PC-9 (cell line): ENCODE measurements around the gene CPVL. TPM values are rescaled to one million over a fixed set of nuclear protein-coding genes. Genes with fewer than 3 reads are reported as not detected.

ENCODE experiments used
- BruUV-seq: library from RNA; stranded (reverse); fragments of 400-500 nt; replicated peaks from 2 replicates; lab custom pipeline; 2021; lab: Mats Ljungman, UMichigan
- CTCF ChIA-PET: fragments of 300-600 bp; sonication (Branson Sonifier 250); formaldehyde crosslinking; loops from one replicate; lab custom pipeline; 2022; ENCODE audit warnings: antibody characterized with exemption; lab: Charles Lee
- POLR2A ChIA-PET: fragments of 300-600 bp; sonication (Branson Sonifier 250); formaldehyde crosslinking; loops from one replicate; lab custom pipeline; 2022; ENCODE audit warnings: antibody characterized with exemption; ENCODE audit not compliant: unreplicated experiment; lab: Charles Lee
- DNase-seq, 2 experiments: peaks; one replicate each; pipeline versions ENCODE4 v3.0.0 to v3.0.0-alpha.2; 2015 to 2022; ENCODE audit warnings: mixed read lengths in 1 of 2
- H2AFZ ChIP-seq: fragments of 200-600 bp; sonication (generic); 2 replicates; pipeline ENCODE4 v1.8.1; 2017; ENCODE audit warnings: antibody characterized with exemption
- H3F3A ChIP-seq: fragments of 200-600 bp; sonication (generic); 2 replicates; pipeline ENCODE4 v1.8.1; 2017; ENCODE audit warnings: antibody characterized with exemption, mild to moderate bottlenecking, low read depth; ENCODE audit not compliant: insufficient read depth
- H3K27ac ChIP-seq: fragments of 200-600 bp; sonication (generic); 2 replicates; pipeline ENCODE4 v1.6.1; 2016; ENCODE audit warnings: mixed run types
- H3K27me3 ChIP-seq: fragments of 200-600 bp; sonication (generic); 2 replicates; pipeline ENCODE4 v1.6.1; 2016; ENCODE audit warnings: low read depth, mixed run types; ENCODE audit not compliant: insufficient read depth
- H3K36me3 ChIP-seq: fragments of 200-600 bp; sonication (generic); 2 replicates; pipeline ENCODE4 v1.6.1; 2016; ENCODE audit warnings: low read depth, mixed run types
- H3K4me1 ChIP-seq: fragments of 200-600 bp; sonication (generic); replicated peaks from 2 replicates; pipeline ENCODE4 v1.6.1; 2016; ENCODE audit warnings: mixed run types; ENCODE audit not compliant: insufficient read depth
- H3K4me2 ChIP-seq: fragments of 200-600 bp; sonication (generic); 2 replicates; pipeline ENCODE4 v1.6.1; 2017; ENCODE audit warnings: mixed run types
- H3K4me3 ChIP-seq: fragments of 200-600 bp; sonication (generic); 2 replicates; pipeline ENCODE4 v1.6.1; 2016; ENCODE audit warnings: mixed run types
- H3K79me2 ChIP-seq: fragments of 200-600 bp; sonication (generic); 2 replicates; pipeline ENCODE4 v1.6.1; 2017; ENCODE audit warnings: low read depth, mixed run types
- H3K9me2 ChIP-seq: fragments of 200-600 bp; sonication (generic); 2 replicates; pipeline ENCODE4 v1.8.1; 2017; ENCODE audit warnings: mild to moderate bottlenecking; ENCODE audit not compliant: insufficient read depth
- H3K9me3 ChIP-seq: fragments of 200-600 bp; sonication (generic); 2 replicates; pipeline ENCODE4 v1.8.1; 2016; ENCODE audit warnings: low read depth; ENCODE audit not compliant: insufficient read depth
- H4K20me1 ChIP-seq: fragments of 200-600 bp; sonication (generic); 2 replicates; pipeline ENCODE4 v1.8.1; 2017; ENCODE audit not compliant: insufficient read depth
- CTCF ChIP-seq: fragments of 200-600 bp; sonication (generic); conservative IDR thresholded peaks from 2 replicates; pipeline ENCODE4 v1.6.1; 2017; ENCODE audit warnings: mixed run types, antibody characterized with exemption, mild to moderate bottlenecking, moderate library complexity
- EZH2 ChIP-seq: fragments of 200-600 bp; sonication (generic); IDR thresholded peaks from 2 replicates; pipeline ENCODE4 v1.8.0; 2017; ENCODE audit warnings: antibody characterized with exemption, low read depth
- intact Hi-C: fragments of 100-400 bp; cut with micrococcal nuclease; formaldehyde crosslinking; loops from one replicate; pipeline ENCODE4 v1.10.0; 2022; ENCODE audit not compliant: unreplicated experiment
- total RNA-seq: library from RNA; stranded (reverse); gene quantifications from 2 replicates; pipeline ENCODE4 v1.2.3, GENCODE V29; 2021

CPVL gene
- total RNA-seq, 1 experiment from 2014 or later, result not detected

DNA sequence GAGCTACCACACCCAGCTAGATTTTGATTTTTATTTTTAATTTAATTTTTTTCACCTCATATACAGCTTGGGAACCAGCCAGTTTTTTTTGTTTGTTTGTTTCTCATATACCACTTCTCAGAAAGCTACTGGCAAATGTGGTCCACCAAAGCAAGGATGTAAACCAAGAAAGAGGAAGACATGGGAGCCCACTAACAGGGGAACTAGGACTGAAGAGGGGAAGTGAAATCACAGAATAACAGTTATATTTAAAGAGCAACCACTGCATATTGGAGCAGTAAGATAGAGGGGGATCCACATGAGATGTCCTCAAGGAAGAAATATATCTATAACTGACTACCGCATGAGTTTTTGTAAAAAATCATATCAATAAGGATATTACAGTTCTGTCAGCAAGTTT, 10.5 kb downstream of the CPVL start:
- H3K79me2 ChIP-seq, result no peaks in the 10 kb centered on the region
- TF ChIP-seq CTCF (no peak), EZH2 (no peak)
- ChIA-PET CTCF (no interaction called here), POLR2A (no interaction called here)
- intact Hi-C loops, result no loop called here
- no peak overlapping the region for H3K4me3 ChIP-seq
- no peak overlapping the region for H2AFZ ChIP-seq
- no peaks in the 10 kb centered on the region for H4K20me1 ChIP-seq
- peaks cover 22% of the 10 kb centered on the region for H3K4me1 ChIP-seq
- H3K27ac ChIP-seq, result no peak overlapping the region
- H3K36me3 ChIP-seq, result no peaks in the 10 kb centered on the region
- peaks cover 10% of the 10 kb centered on the region; the same call in 1 of the 2 replicates for H3K9me3 ChIP-seq
- H3F3A ChIP-seq, result peaks cover 3% of the 10 kb centered on the region; the same call in 1 of the 2 replicates
- H3K27me3 ChIP-seq, result no peaks in the 10 kb centered on the region
- BruUV-seq, result no TSS peak
- no peaks in the 10 kb centered on the region for H3K9me2 ChIP-seq
- H3K4me2 ChIP-seq, result no peak overlapping the region
- no peak for DNase-seq

GRCh38 chr7:29132980-29133379, 13.4 kb downstream of the CPVL start:
- intact Hi-C loops, result no loop called here
- no peak overlapping the region for H3K27ac ChIP-seq
- H3K27me3 ChIP-seq, result no peaks in the 10 kb centered on the region
- ChIA-PET CTCF (no interaction called here), POLR2A (no interaction called here)
- BruUV-seq, result no TSS peak
- no peak overlapping the region for H3K4me2 ChIP-seq
- H3K9me3 ChIP-seq, result peaks cover 5% of the 10 kb centered on the region; the same call in 1 of the 2 replicates
- H3K36me3 ChIP-seq, result no peaks in the 10 kb centered on the region
- no peaks in the 10 kb centered on the region for H4K20me1 ChIP-seq
- no peak overlapping the region for H2AFZ ChIP-seq
- DNase-seq, result no peak
- no peaks in the 10 kb centered on the region for H3K79me2 ChIP-seq
- H3F3A ChIP-seq, result no peaks in the 10 kb centered on the region
- no peak overlapping the region for H3K4me3 ChIP-seq
- no peaks in the 10 kb centered on the region for H3K4me1 ChIP-seq
- H3K9me2 ChIP-seq, result no peaks in the 10 kb centered on the region
- TF ChIP-seq EZH2 (no peak), CTCF (no peak)

DNA sequence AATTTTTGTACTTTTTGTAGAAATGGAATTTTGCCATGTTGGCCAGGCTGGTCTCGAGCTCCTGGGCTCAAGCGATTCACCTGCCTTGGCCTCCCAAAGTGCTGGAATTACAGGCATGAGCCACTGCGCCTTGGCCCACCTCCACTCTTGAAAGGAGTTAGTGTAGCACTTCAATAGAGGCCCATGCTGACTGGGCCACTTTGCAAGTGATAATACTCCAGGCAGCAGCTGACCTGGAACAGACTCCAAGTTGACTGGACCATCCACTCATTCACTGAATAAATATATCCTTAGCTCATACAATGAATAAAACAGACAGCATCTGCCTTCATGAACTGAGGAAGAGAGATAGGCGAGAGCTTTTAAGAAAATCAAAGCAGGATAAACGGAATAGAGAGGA, 14.7 kb downstream of the CPVL start:
- H3K4me1 ChIP-seq, result peaks cover 11% of the 10 kb centered on the region
- no peak for DNase-seq
- H2AFZ ChIP-seq, result no peak overlapping the region
- ChIA-PET POLR2A (no interaction called here), CTCF (no interaction called here)
- no peak overlapping the region for H3K4me3 ChIP-seq
- H4K20me1 ChIP-seq, result no peaks in the 10 kb centered on the region
- H3F3A ChIP-seq, result no peaks in the 10 kb centered on the region
- H3K27ac ChIP-seq, result no peak overlapping the region
- no peak overlapping the region for H3K4me2 ChIP-seq
- no TSS peak for BruUV-seq
- no peaks in the 10 kb centered on the region for H3K79me2 ChIP-seq
- H3K27me3 ChIP-seq, result no peaks in the 10 kb centered on the region
- H3K9me3 ChIP-seq, result peaks cover 5% of the 10 kb centered on the region; the same call in 1 of the 2 replicates
- no peaks in the 10 kb centered on the region for H3K9me2 ChIP-seq
- TF ChIP-seq EZH2, result no peak
- TF ChIP-seq CTCF, result no peak
- intact Hi-C loops, result no loop called here
- no peaks in the 10 kb centered on the region for H3K36me3 ChIP-seq
